K562 (cell line): ENCODE measurements around the gene ARHGEF9. TPM values are rescaled to one million over a fixed set of nuclear protein-coding genes. Genes with fewer than 3 reads are reported as not detected.

ENCODE experiments used
- ATAC-seq: fragments of 200-7000 bp; cut with Tn5 transposase; 3 replicates; pipeline ENCODE4 v1.9.1; 2020; ENCODE audit warnings: moderate library complexity
- BruUV-seq: library from RNA; stranded (reverse); fragments of 400-500 nt; replicated peaks from 2 replicates; lab custom pipeline; 2021; lab: Mats Ljungman, UMichigan
- CTCF ChIA-PET: fragments of 300-600 bp; formaldehyde crosslinking; extraction: SDS; loops from one replicate; lab custom pipeline; 2021; ENCODE audit warnings: low intra/inter-chr PET ratio; lab: Yijun Ruan, JAX
- POLR2A ChIA-PET: fragments of 300-600, 350-650 bp; sonication (Branson Sonifier 250); formaldehyde crosslinking; extraction: SDS; loops from one replicate; lab custom pipeline; 2021; ENCODE audit warnings: antibody characterized with exemption, inconsistent platforms; lab: Yijun Ruan, JAX
- DNase-seq, 4 experiments: peaks; one replicate each; pipeline versions ENCODE4 v3.0.0 to v3.0.0-alpha.2; 2011 to 2018; ENCODE audit warnings: low spot score in 3 of 4, mixed read lengths in 3 of 4; ENCODE audit errors: extremely low read depth in 1 of 4
- FAIRE-seq: peaks from 2 replicates; lab custom pipeline; 2011; peaks lifted over from hg19 to GRCh38; lab: Jason Lieb, UNC
- H2AFZ ChIP-seq: 2 replicates; pipeline ENCODE4 v1.6.0; 2011; ENCODE audit warnings: low read depth, low read length, control low read depth, inconsistent platforms
- H3K27ac ChIP-seq: fragments of 200-600 bp; 3 replicates; pipeline ENCODE4 v1.8.0; 2011; ENCODE audit warnings: low read depth, mild to moderate bottlenecking, control low read depth, inconsistent platforms, low read length, moderate library complexity, mixed read lengths; ENCODE audit errors: extremely low read depth
- H3K27me3 ChIP-seq, 2 experiments: fragments of 300-600 bp in 1 of 2; 2 replicates in 1 of 2; 3 replicates in 1 of 2; pipeline versions ENCODE4 v1.6.0 to v1.8.0; 2011; ENCODE audit warnings: inconsistent platforms in 2 of 2, low read length in 2 of 2, mild to moderate bottlenecking in 1 of 2, mixed read lengths in 1 of 2, moderate library complexity in 1 of 2; ENCODE audit not compliant: control insufficient read depth in 2 of 2, insufficient read depth in 2 of 2
- H3K36me3 ChIP-seq: fragments of 300-600 bp; 3 replicates; pipeline ENCODE4 v1.8.0; 2011; ENCODE audit warnings: mild to moderate bottlenecking, low read length, inconsistent platforms; ENCODE audit not compliant: control insufficient read depth, insufficient read depth
- H3K4me1 ChIP-seq, 2 experiments: fragments of 200-600 bp in 1 of 2; replicated peaks in 1 of 2; 2 replicates in 1 of 2; 3 replicates in 1 of 2; pipeline versions ENCODE4 v1.5.1 to v1.8.0; 2011; ENCODE audit warnings: inconsistent platforms in 2 of 2, low read length in 2 of 2, mild to moderate bottlenecking in 1 of 2, mixed read lengths in 1 of 2, moderate library complexity in 1 of 2; ENCODE audit not compliant: control insufficient read depth in 2 of 2, insufficient read depth in 2 of 2
- H3K4me2 ChIP-seq: 2 replicates; pipeline ENCODE4 v1.6.1; 2011; ENCODE audit warnings: low read length, control low read depth, inconsistent platforms, mixed read lengths; ENCODE audit not compliant: insufficient read depth
- H3K4me3 ChIP-seq: fragments of 200-600 bp; sonication (generic), shearing (Covaris generic); 2 replicates; pipeline ENCODE4 v1.5.1; 2016; ENCODE audit warnings: control low read depth, inconsistent platforms
- H3K79me2 ChIP-seq: fragments of 200-600 bp; 3 replicates; pipeline ENCODE4 v1.8.0; 2011; ENCODE audit warnings: low read length, inconsistent platforms; ENCODE audit not compliant: control insufficient read depth, insufficient read depth
- H3K9ac ChIP-seq, 2 experiments: 2 replicates each; pipeline versions ENCODE4 v1.6.0 to v1.6.1; 2011; ENCODE audit warnings: low read depth in 2 of 2, low read length in 2 of 2, control low read depth in 1 of 2, inconsistent platforms in 1 of 2, mild to moderate bottlenecking in 1 of 2, mixed read lengths in 1 of 2; ENCODE audit not compliant: insufficient read depth in 1 of 2
- H3K9me1 ChIP-seq: one replicate; pipeline ENCODE4 v1.6.0; 2011; ENCODE audit warnings: inconsistent platforms, mild to moderate bottlenecking, low read length, moderate library complexity; ENCODE audit not compliant: control insufficient read depth, insufficient read depth
- H3K9me3 ChIP-seq: replicated peaks from 2 replicates; pipeline ENCODE4 v1.5.1; 2011; ENCODE audit warnings: low read depth, low read length, inconsistent platforms; ENCODE audit not compliant: control insufficient read depth, insufficient read depth
- H4K20me1 ChIP-seq: replicated peaks from 2 replicates; pipeline ENCODE4 v1.6.1; 2011; ENCODE audit warnings: low read length, inconsistent platforms, mixed read lengths; ENCODE audit not compliant: control insufficient read depth, insufficient read depth
- CEBPG ChIP-seq, 3 experiments: fragments of 200-800 bp in 1 of 3; sonication (Bioruptor generic) in 1 of 3; sonication (generic) in 1 of 3; formaldehyde crosslinking in 1 of 3; IDR thresholded peaks in 2 of 3; conservative IDR thresholded peaks in 1 of 3; 2 replicates each; pipeline versions ENCODE4 v1.6.1 to v1.8.0; 2016 to 2022; ENCODE audit warnings: missing compliant biosample characterization in 2 of 3, missing genetic modification characterization in 2 of 3, mild to moderate bottlenecking in 1 of 3, missing genetic modification reagents in 1 of 3
- E2F4 ChIP-seq: sonication (generic); formaldehyde crosslinking; IDR thresholded peaks from 2 replicates; pipeline ENCODE4 v1.8.0; 2022; ENCODE audit warnings: mild to moderate bottlenecking, low read depth, missing genetic modification reagents
- ETV1 ChIP-seq: fragments of 450-650 bp; conservative IDR thresholded peaks from 2 replicates; pipeline ENCODE4 v1.6.1; 2016; ENCODE audit warnings: missing genetic modification characterization, control low read depth, low read depth, missing compliant biosample characterization
- FOXA3 ChIP-seq, 2 experiments: fragments of 450-650 bp in 1 of 2; sonication (generic) in 1 of 2; formaldehyde crosslinking; IDR thresholded peaks in 1 of 2; conservative IDR thresholded peaks in 1 of 2; 2 replicates each; pipeline versions ENCODE4 v1.4.0 to v1.8.0; 2020 to 2022; ENCODE audit warnings: mild to moderate bottlenecking in 2 of 2, missing genetic modification reagents in 1 of 2
- HMG20A ChIP-seq: fragments of 450-650 bp; formaldehyde crosslinking; conservative IDR thresholded peaks from 2 replicates; pipeline ENCODE4 v1.4.0; 2020; ENCODE audit warnings: mild to moderate bottlenecking, mixed read lengths
- PHB ChIP-seq: fragments of 250-450 bp; sonication (Bioruptor Pico); IDR thresholded peaks from 2 replicates; pipeline ENCODE4 v1.5.0; 2021
- ZNF316 ChIP-seq: fragments of 450-650 bp; IDR thresholded peaks from 2 replicates; pipeline ENCODE4 v1.6.1; 2016
- WGBS: fragments of 100-300 bp; shearing (Covaris generic); methylation state at CpG from one replicate; pipeline ENCODE4 v1.1.6; 2016; ENCODE audit warnings: low coverage, mixed read lengths; ENCODE audit not compliant: insufficient coverage; ENCODE audit errors: missing lambda C conversion rate; 5-methylcytosine and 5-hydroxymethylcytosine counted together
- in situ Hi-C: fragments of 300-500 bp; cut with MboI; formaldehyde crosslinking; loops from 4 replicates; pipeline ENCODE4 v1.15.0; 2018; ENCODE audit warnings: inconsistent platforms, mixed read lengths
- intact Hi-C: fragments of 100-400 bp; cut with micrococcal nuclease; formaldehyde crosslinking; loops from 2 replicates; pipeline ENCODE4 v1.14.2; 2022
- polyA plus RNA-seq, 8 experiments: library from polyadenylated mRNA; depleted of rRNA in 4 of 8; stranded (reverse) in 5 of 8; unstranded in 3 of 8; fragments of >200 nt; fragmentation: Nextera tagmentation in 2 of 8; fragmentation: Illumina TruSeq in 1 of 8; extraction: Ambion mirVana in 2 of 8; extraction: Trizol in 1 of 8; gene quantifications; 2 replicates each; pipeline versions ENCODE4 v1.2.1 to v1.2.3, GENCODE V29; 2011 to 2014; ENCODE audit warnings: inconsistent platforms in 1 of 8, missing spikeins in 1 of 8
- total RNA-seq, 7 experiments: library from RNA; depleted of rRNA in 6 of 7; stranded (reverse); fragments of >200 nt in 6 of 7; fragmentation: Illumina TruSeq in 2 of 7; extraction: Trizol in 2 of 7; gene quantifications; 2 replicates each; pipeline versions ENCODE4 v1.2.1 to v1.2.3, GENCODE V29; 2011 to 2021; ENCODE audit warnings: low replicate concordance in 1 of 7

The ARHGEF9 gene
- total and polyA plus RNA-seq, 9 of the 15 experiments (the other 6 are each of a cell fraction or from before 2014, with no cell fraction given), result 0.09 to 0.24 (median 0.15) TPM; not detected in 2

GRCh38 chrX:63613531-63614028 is 171.4 kb downstream of the ARHGEF9 start:
- intact Hi-C loops, result no loop called here
- POLR2A ChIA-PET, result no interaction called here

DNA sequence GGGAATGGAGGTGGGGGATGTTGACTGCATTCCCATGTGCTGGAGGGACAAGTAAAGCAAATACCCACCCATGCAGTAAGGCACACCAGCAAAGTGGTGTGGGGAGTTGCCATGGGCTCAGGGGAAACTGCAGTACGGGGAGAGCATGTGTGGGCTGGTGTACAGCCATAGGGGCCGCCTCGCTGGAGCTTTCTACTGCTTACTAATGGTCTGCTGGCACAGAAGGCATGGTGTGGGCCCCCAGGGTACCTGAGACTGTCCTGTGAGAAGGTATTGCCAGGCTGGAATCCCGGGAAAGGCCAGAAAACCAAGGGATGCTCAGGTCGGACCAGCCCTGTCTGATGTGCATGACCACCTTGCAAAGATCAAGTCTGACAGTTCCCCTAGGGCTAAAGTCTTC is 199.1 kb downstream of the ARHGEF9 start:
- WGBS, result 3% methylated on average over 5 of the region's 5 CpGs
- Histone ChIP-seq H3K4me1 (no peaks in the 10 kb centered on the region), H2AFZ (no peak overlapping the region), H3K79me2 (no peaks in the 10 kb centered on the region), H3K36me3 (no peaks in the 10 kb centered on the region), H3K9me1 (no peaks in the 10 kb centered on the region), H3K9me3 (no peaks in the 10 kb centered on the region), H3K4me3 (no peak overlapping the region), H3K27me3 (no peaks in the 10 kb centered on the region), H4K20me1 (no peaks in the 10 kb centered on the region), H3K4me2 (no peak overlapping the region), H3K9ac (no peak overlapping the region), H3K27ac (no peak overlapping the region)
- ChIA-PET CTCF (no interaction called here), POLR2A (no interaction called here)
- intact Hi-C loops, result no loop called here
- in situ Hi-C loops, result no loop called here
- no peak for TF ChIP-seq ETV1 (tag)
- no peak for TF ChIP-seq PHB (CRISPR knock-in tag)
- no peak for TF ChIP-seq HMG20A (CRISPR knock-in tag)
- no peak for TF ChIP-seq ZNF316
- BruUV-seq, result no TSS peak
- no peak for DNase-seq
- FAIRE-seq, result no peak
- ATAC-seq, result no peak

More at GRCh38 chrX:63613531-63614028, 171.4 kb downstream of the ARHGEF9 start:
- DNase-seq (peak in 1 of 4 experiments; percentile 0), FAIRE-seq (no peak), ATAC-seq (no peak)
- H3K4me2 ChIP-seq, result no peak overlapping the region
- no peaks in the 10 kb centered on the region for H3K27me3 ChIP-seq
- H3K36me3 ChIP-seq, result no peaks in the 10 kb centered on the region
- no peaks in the 10 kb centered on the region for H3K9me3 ChIP-seq
- H3K27ac ChIP-seq, result no peak overlapping the region
- H3K9ac ChIP-seq, result no peak overlapping the region
- H3K4me3 ChIP-seq, result no peak overlapping the region
- peak overlapping the region; percentile 68; the same call in 1 of the 2 replicates for H2AFZ ChIP-seq
- BruUV-seq, result no TSS peak
- 2% methylated on average over 6 of the region's 9 CpGs for WGBS
- no peak for TF ChIP-seq CEBPG (CRISPR knock-in tag; IDR thresholded peaks at IDR 0.05)
- no peak for TF ChIP-seq CEBPG (tag; conservative IDR thresholded peaks at IDR 0.05 in 1 of 2, IDR thresholded peaks at IDR 0.05 in 1 of 2)
- no peak for TF ChIP-seq E2F4
- peak in 1 of 2 experiments; percentile 30; a peak in 1 of 4 replicates for TF ChIP-seq FOXA3 (CRISPR knock-in tag; conservative IDR thresholded peaks at IDR 0.05 in 1 of 2, IDR thresholded peaks at IDR 0.05 in 1 of 2)
- in situ Hi-C loops, result no loop called here
- no peaks in the 10 kb centered on the region for H4K20me1 ChIP-seq
- no peaks in the 10 kb centered on the region for H3K9me1 ChIP-seq
- CTCF ChIA-PET, result no interaction called here
- H3K79me2 ChIP-seq, result no peaks in the 10 kb centered on the region
- H3K4me1 ChIP-seq, result no peaks in the 10 kb centered on the region
